SK-N-SH treated with all-trans-retinoic acid at 6 μM for 48 hours (cell line): ENCODE data around the gene COL28A1.

Experiments used
- ARNTL ChIP-seq: fragments of 450-650 bp; formaldehyde crosslinking; IDR thresholded peaks from 2 replicates; pipeline ENCODE4 v1.5.0; 2020; ENCODE audit warnings: low read depth, mild to moderate bottlenecking, moderate library complexity, borderline replicate concordance
- CSDC2 ChIP-seq: fragments of 250-450 bp; sonication (Bioruptor Pico); IDR thresholded peaks from 2 replicates; pipeline ENCODE4 v1.5.0; 2020; ENCODE audit warnings: mild to moderate bottlenecking, moderate library complexity
- ZNF70 ChIP-seq: fragments of 450-650 bp; formaldehyde crosslinking; IDR thresholded peaks from 2 replicates; pipeline ENCODE4 v1.5.0; 2020; ENCODE audit warnings: mild to moderate bottlenecking, moderate library complexity

DNA sequence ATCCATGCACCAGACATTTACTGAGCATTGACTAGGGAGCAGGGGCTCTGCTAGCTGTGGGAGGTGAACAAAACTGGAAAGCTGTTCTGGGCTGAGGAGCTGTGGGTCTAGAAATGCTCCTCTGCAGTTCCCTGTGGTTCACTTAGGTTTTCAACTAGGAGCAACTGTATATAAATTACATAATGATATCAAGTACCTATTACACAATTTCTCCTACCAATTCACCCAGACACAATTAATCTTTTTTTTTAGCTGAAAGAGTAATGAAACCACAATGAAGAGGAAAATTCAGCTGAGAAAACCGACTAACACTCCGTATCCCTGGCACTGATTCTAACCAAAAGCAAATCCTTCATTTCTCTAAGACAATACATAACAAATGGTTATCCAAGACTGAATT, 39.4 kb downstream of the COL28A1 start:
- TF ChIP-seq CSDC2: no peak
- TF ChIP-seq ARNTL: no peak
- no peak for TF ChIP-seq ZNF70 (CRISPR knock-in tag)
